Myocyte (in vitro differentiated cells): ENCODE data around the gene MAP2K5. TPM values are rescaled to one million over a fixed set of nuclear protein-coding genes. Genes with fewer than 3 reads are reported as not detected.

Source experiments
- DNase-seq: peaks from one replicate; pipeline ENCODE4 v3.0.0-alpha.2; 2012; ENCODE audit warnings: low read depth
- total RNA-seq: library from RNA; depleted of rRNA; stranded (reverse); fragments of >200 nt; gene quantifications from 2 replicates; pipeline ENCODE4 v1.2.3, GENCODE V29; 2014

MAP2K5 gene
- total RNA-seq, 1 donor from 2014 or later = 8.9 TPM

DNA sequence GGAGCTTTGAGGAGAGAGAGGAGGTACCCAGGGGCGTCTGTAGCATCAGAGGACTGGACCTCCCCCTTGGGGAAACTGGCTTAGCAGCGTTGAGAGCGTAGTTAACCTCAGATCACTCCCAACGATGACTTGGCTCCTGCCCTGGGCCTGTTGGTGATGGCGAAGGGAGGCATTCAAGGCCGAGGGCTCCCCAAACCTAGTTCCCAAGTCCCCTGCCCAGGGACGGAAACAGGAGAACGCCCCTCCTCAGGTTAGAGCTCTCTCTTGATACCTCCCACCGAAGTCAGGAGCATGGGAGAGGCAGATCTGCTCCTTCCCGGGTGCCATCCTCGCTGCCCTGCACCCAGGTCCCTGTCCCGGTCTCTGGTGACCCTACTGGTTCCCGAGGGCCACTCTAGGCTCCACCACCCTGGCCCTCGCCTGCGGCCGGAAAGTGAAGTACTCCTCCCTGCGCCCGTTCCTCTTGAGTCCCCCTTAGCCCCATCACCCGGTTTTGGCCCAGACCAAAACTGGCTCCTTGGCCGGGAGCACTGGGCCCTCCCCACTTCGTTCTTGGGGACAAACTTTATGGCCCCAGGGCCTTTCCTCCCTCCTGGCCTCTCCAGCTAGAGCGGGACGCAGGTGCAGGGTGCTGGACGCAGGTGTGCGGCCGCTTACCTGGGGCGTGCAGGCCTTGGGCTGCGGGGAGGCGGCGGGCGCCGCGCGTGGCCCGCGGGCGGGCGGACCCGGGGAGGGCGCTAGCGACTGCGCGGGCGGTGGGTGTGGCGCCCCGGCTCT is 280.2 kb downstream of the MAP2K5 start:
- no peak for DNase-seq

DNA sequence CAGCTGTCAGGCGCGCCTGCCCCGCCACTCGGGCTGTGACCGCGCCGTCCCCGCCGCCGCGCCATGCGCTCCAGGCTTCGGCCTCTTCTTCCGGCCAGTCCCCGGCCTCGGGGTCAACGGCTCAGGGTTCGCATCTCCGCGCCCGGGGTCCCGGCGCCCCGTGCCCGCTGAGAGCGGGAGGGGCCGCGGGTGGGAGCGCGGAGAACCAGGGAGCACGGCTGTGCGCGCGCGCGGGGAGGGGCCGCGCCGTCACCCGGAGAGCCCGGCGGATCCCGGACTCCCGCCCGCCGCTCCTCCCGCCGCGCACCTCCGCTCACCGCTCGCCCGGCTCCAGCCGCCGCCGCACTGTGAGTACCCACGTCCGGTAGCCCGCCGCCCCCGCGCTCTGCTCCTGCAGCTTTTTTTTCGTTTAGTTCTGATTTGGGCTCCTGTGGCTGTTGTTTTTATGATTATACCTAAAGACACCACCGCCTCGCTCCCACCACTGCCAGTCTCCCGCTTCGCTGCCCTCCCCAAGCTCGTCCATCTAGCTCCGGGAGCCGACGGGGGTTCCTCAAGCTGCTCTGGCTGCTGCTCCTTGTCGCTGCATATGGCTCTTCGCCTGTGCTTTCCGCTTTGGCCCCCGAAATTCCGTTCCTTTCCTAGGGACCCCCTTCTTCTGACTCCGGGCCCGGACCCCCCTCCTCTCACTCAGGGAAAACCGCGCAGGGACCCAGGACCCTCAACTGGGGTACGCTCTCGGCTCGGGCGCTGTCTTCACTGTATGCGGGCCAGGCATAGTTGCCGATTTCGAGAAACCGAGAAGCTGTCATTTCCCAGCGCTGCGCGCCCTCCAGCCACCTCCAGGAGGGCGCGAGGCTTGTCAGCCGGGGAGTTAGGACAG is 281.1 kb downstream of the MAP2K5 start:
- no peak for DNase-seq

DNA sequence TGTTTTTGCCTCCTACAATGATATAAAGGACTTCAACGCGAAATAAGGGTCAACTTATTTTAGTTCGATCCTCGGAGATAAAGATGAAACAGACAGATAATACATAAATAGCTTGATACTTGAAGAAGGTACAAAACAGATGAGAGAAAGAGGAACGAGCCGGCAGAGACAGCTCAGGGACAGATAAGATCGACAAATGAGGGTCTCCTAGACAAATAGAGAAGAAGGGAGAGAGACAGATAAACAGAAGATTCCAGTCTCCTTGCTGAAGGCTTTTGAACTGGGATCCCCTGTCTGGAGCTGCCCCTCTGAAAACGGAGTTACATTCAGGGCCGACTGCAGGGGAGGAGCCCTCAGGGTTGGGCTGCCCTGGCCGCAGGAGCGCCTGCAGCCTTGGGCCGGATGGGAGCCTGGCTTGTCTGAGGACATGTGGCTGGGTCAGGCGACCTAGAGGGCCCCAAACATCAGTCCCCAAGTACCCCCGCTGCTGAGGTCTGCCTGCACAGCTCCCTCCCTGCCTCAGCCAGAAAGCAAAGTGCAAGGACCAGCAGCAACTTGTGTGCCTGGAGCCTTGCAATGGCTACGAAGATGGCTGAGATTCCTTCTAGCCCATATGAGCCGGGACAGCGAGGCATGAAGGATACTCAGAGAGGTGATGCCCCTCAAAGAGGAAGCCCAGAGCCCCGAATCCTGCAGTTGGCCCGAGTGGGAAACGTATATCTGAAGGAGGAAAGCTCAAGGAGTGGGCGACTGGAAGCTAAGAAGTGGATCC is 281.9 kb downstream of the MAP2K5 start:
- no peak for DNase-seq

DNA sequence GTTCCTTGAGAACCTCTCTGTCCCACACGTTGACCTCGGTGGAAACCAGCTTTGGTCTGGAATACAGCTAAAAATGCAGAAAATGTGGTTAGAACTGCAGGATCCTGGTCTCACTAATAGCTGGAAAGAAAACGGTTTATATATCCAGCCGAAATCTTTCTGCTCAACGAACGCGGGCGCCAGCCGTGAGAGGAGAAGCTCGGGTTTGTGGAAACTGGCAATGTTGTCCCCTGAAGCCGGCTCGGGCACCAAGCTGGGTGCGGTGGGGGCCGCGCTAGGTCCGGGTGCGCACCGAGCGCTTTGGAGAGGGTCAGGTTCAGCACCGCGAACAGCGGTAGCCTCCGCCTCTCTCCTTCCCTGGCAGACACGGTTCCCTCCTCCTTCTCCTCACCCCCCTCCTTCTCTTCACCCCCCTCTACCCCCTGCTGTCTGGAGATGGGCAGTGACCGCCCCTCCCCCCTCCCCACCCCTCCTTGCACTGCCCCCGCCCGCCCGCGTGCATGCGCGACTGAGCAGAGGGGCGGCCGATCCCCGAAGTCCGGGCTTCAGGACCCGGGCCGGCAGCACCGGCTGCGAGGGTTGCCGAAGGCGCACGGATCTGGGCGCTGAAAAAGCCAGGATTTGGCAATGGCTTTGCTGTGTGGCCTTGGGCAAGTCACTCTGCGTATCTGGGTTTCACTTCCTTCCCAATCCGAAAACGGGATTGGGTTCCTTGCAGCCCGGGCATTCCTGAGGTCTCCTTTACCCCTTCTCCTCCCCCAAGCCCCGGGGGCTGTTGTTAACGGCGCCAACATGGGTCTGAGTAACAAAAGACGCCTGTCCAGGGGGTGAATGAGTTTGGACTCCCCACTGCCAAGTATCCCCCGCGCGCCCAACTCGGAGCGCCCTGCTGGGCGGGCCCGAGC is 282.7 kb downstream of the MAP2K5 start, which contains the start of gene SKOR1:
TSS of gene SKOR1 (plus strand) at position 534 of the 905 bp plus-strand sequence. CDS start at position 628, 94 bp downstream.
- DNase-seq = peak; percentile 53

DNA sequence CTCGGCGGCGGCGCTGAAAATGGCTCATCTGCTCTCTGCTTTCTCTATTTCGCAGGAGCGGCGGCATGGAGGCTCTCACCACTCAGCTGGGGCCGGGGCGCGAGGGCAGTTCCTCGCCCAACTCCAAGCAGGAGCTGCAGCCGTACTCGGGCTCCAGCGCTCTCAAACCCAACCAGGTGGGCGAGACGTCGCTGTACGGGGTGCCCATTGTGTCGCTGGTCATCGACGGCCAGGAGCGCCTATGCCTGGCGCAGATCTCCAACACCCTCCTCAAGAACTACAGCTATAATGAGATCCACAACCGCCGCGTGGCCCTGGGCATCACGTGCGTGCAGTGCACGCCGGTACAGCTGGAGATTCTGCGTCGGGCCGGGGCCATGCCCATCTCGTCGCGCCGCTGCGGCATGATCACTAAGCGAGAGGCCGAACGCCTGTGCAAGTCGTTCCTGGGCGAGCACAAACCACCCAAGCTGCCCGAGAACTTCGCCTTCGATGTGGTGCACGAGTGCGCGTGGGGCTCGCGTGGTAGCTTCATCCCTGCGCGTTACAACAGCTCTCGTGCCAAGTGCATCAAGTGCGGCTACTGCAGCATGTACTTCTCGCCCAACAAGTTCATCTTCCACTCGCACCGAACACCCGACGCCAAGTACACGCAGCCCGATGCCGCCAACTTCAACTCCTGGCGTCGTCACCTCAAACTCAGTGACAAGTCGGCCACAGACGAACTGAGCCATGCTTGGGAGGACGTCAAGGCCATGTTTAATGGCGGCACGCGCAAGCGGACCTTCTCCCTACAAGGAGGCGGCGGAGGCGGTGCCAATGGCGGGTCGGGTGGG is 283.6 kb downstream of the MAP2K5 start:
- no peak for DNase-seq

DNA sequence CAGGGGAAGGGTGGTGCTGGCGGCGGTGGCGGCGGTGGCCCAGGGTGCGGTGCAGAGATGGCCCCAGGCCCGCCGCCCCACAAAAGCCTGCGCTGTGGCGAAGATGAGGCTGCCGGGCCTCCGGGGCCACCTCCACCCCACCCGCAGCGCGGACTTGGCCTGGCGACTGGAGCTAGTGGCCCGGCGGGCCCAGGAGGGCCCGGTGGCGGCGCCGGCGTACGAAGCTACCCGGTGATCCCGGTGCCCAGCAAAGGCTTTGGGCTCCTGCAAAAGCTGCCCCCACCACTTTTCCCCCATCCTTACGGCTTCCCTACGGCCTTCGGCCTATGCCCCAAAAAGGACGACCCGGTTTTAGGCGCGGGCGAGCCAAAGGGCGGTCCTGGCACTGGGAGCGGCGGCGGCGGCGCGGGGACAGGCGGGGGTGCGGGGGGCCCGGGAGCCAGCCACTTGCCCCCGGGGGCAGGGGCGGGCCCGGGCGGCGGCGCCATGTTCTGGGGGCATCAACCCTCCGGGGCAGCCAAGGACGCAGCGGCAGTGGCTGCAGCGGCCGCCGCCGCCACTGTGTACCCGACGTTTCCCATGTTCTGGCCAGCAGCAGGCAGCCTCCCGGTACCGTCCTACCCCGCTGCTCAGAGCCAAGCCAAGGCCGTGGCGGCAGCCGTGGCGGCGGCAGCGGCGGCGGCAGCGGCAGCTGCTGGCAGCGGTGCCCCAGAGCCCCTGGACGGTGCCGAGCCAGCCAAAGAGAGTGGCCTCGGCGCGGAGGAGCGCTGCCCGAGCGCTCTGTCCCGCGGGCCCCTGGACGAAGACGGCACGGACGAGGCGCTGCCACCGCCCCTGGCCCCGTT is 284.4 kb downstream of the MAP2K5 start:
- DNase-seq = no peak

DNA sequence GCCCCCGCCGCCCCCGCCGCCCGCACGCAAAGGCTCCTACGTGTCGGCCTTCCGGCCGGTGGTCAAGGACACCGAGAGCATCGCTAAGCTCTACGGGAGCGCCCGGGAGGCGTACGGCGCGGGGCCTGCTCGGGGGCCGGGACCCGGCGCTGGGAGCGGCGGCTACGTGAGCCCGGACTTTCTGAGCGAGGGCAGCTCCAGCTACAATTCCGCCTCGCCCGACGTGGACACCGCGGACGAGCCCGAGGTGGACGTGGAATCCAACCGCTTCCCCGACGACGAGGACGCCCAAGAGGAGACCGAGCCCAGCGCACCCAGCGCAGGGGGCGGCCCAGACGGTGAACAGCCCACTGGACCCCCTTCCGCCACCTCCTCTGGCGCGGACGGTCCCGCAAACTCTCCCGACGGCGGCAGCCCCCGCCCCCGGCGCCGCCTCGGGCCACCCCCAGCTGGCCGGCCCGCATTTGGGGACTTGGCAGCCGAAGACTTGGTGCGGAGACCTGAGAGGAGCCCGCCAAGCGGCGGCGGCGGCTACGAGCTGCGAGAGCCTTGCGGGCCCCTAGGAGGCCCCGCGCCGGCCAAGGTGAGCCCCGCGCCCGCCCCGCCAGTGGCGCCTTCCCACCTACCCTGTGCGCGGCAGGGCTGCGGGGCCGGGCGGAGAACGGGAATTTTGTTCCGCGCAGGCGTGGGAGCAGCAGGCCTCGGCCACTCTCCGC is 285.2 kb downstream of the MAP2K5 start:
- no peak for DNase-seq

DNA sequence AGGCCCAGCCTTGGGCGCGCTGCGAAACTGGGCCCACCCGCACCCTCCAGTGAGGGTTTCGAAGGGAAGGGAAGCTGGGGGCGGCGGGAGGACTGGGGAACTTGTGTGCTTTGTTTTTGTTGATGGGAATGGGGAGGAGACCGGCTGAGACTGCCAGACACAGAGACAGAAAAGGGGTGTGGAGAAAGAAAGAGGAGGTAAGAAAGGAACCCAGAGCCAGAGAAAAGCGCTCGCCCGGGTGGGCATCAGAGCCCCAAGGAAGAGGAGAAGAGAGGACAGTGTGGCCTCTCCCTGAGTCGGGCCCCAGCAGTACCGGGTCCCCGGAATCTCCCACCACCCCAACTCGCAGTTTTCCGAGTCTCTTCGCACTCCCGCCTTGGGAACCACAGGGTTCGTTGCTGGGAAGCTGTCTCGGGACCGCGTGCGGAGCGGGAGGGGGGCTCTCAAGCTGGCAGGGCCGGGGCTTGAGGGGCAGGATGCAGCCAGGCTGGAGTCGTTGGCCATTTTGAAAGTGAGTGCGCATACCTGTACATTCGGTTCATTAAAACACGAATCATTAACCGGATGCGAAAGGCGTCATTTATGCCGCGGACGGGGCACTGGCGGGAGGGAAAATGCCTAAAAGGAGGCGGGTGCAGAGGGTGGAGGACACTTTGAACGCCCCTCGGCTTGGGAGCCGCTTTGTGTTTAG is 285.9 kb downstream of the MAP2K5 start:
- DNase-seq = no peak

DNA sequence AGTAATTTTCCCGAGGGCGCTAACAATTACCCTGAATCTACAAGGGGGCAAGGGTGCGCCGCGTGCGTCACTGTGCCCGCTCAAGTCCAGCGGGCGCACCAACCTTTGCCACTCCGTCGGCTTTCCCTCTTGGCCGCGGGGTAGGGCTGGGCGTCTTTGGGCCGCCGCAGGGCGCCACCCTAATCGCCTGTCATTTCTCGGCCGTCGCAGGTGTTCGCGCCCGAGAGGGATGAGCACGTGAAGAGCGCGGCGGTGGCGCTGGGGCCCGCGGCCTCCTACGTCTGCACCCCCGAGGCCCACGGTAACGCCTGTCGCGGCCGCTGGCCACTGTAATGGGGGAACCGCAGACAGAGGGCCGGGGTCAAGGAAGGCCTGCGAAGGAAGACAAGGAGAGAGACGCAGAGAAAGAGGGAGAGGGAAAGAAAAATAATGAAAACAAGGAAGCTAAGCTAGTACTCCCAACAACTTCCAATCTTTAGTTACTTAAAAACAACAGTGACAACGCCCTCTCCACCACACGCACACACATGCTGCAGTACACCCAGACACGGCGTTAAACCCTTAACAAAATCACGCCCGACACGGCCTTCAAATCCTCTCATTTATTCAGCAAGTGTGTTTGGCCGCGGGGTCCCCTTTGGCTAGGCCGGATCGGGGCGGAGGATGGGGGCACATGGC is 286.6 kb downstream of the MAP2K5 start:
- DNase-seq = no peak

DNA sequence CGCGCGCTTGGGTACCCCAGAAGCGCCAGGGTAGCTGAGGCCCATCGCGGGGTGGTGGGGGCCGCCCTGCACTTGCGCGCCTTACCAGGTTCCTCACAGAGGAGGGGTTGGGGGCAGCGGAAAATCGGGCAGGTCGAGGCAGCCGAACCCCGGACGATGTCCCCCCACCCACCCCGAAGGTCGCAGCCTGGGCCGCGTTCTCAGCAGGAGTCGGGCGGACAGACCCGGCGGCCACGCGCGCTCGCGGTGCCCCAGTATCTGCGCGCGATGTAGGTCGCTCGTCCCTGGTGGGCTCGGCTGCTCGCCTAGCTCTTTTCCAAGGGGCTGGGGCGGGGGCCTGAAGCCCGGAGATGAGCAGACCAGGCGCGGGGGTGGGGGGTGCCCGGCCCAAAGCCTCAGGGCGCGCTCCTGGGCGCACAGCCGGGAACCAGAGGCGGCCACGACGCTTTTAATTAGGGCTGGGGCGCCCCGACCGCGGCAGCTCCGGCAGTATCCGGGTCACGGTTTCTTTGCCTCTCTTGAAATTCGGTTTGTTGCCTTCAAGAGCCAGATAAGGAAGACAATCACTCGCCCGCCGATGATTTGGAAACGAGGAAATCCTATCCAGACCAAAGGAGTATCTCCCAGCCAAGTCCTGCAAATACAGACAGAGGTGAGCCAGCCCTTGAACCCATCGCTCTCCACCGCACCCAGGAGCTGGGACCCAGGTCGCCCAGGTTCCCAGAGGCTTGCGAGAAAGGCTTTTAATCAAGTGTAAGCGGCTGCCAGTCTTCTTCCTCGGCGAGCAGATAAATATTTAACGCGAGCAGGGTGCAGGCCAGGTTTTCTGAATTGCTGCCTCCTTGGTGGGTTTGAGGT is 287.4 kb downstream of the MAP2K5 start:
- no peak for DNase-seq

DNA sequence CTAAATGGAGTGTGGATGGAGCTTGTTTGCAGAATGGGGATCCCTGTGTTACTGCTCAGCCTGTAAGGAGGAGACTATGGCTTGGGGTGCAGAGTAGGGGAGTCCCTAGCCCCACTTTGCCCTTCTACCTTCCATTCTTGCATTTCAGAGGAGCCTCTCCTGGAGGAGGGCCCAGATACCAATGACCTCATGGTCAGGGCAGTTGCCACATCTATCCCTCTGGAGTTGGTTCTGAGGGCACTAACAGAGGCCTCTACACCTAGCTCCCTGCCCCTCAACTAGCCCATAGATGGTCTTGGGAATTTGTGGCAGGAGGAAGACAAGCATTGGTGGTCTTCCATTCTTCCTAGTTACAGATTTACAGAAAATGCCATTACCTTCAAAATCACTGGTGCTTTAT is 288.9 kb downstream of the MAP2K5 start:
- DNase-seq = no peak

DNA sequence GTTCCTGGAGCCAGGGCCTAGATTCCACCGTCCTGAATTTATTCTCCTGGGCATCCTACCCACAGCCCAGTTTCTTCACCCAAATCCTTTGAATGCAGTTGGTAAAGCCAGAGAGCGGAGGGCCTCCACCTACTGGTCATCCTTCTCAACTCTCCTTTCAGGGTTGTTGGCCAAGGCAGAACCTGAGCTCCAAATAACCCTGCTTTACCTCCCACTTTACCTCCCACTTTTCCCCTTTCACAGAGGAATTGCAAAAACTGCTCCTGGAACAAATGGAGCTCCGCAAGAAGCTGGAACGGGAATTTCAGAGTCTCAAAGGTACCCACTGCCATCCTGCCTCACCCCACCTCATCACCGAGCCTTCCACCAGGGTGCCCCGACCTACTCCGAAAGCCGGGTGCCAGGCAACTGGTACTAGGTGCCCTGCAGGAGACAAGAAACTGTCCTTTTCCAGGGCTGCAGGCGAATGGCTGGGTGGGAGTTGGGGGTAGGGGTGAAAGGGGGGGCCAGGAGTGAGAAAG is 289.6 kb downstream of the MAP2K5 start:
- peak; percentile 33 for DNase-seq

DNA sequence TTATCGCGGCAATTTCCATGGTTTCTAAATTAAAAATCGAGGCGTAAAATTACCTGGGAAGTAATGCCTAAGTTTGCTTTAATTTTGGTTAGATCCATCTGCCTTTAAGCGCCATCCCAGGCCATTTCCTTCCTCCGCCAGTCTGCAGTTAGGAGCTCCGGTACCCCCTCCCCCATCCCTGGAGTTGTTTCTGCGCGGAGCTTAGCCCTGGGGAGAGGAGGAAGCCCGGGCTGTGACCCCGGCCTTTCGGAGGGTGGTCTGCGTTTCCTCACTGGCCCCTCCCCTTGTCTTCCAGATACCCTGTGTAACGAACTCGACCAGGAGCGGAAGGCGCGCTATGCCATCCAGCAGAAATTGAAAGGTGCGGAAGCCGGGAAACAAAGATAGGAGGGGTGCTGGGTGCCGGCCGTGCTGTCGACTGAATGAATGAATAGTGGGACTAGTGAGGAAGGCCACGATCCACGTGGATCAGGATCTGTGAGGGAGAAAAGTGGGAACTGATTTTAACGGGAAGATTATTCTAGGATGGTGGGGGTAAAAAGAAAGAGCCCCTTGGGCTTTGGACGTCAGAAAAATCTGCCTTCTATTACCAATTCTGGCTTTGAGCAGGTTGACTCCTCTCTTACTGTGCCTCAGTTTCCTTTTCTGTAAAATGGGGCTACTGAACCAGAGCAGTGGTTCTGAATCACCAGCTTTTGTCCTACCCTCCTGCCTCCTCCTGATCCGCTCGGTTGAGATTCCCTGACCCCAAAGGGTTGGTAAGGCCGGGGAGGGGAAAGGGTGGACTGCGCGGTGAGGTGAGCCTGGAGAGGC is 290.6 kb downstream of the MAP2K5 start:
- DNase-seq = no peak

DNA sequence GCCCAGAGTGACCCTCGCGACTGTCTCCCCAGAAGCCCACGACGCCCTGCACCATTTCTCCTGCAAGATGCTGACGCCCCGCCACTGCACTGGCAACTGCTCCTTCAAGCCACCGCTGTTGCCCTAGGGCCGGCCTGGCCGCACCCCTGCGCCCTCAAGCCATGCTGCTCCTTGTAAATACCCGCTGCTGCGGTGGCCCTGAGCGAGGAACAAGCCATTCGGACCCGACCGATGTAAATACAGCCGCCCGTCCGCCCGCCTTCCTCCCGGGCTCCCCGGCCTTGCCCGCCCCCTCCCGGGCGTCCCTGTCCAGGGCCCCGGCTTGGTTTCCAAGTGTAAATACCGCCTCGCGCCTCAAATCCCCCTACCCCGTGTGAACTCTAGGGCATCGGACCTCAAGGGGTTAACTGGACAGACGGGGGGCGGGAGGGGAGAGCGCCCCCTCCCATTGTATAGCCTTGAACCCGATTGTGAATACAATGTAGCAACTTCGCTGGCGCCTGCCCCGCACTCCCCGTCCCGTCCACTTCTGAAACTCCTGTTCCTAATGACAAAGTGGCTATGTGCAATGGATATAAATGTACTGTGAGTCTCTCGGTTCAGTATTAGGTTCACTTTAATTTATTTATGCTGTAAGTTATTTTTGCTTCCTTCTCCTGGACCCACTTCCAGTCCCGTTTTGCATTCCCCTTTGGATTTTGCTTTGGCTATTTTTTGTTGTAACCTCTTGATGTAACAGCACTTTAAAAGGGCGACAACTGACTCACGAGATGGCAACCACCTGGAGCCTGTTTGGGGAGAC is 291.4 kb downstream of the MAP2K5 start:
- peak; percentile 33 for DNase-seq
